Right lobe of liver (tissue), 4 donors: ENCODE results near the gene IFT88.

Source experiments
- CTCF ChIP-seq, 4 donors: fragments of 200-600 bp in 3 of 4; fragments of 450-650 bp in 1 of 4; IDR thresholded peaks; one replicate each; pipeline versions ENCODE4 v1.5.1 to v1.8.0; 2016 to 2022; ENCODE audit warnings: antibody characterized with exemption in 4 of 4, mild to moderate bottlenecking in 2 of 4
- POLR2A ChIP-seq: fragments of 450-650 bp; IDR thresholded peaks from one replicate; pipeline ENCODE4 v1.6.1; 2017; ENCODE audit warnings: antibody characterized with exemption, mild to moderate bottlenecking
- donor health status: DM: no; HTN: no; CAD: no.
- donor health status: DM: no; HTN: no; CAD: no.
- donor health status: DM: no; HTN: yes; CAD: no.

- TF ChIP-seq POLR2A (no peak), CTCF (IDR thresholded peaks at IDR 0.05) (no peak)
Observed at GRCh38 chr13:20526664-20527063, 40.3 kb upstream of the IFT88 start.
